Endothelial cell of umbilical vein (primary cell): ENCODE results near the gene SH3PXD2B.

ENCODE experiments used
- EZH2 ChIP-seq: IDR thresholded peaks from 2 replicates; pipeline ENCODE4 v1.6.1; 2012; ENCODE audit warnings: borderline replicate concordance, low read depth, mild to moderate bottlenecking, moderate library complexity, low read length, inconsistent platforms; ENCODE audit not compliant: severe bottlenecking
- JUN ChIP-seq: IDR thresholded peaks from 2 replicates; pipeline ENCODE4 v1.6.1; 2011; ENCODE audit warnings: borderline replicate concordance, low read depth; ENCODE audit not compliant: insufficient read length, insufficient read depth
- MYC ChIP-seq: IDR thresholded peaks from one replicate; pipeline ENCODE4 v1.6.1; 2011; ENCODE audit warnings: mild to moderate bottlenecking, low read depth, low read length
- POLR2A ChIP-seq: IDR thresholded peaks from 2 replicates; pipeline ENCODE4 v1.6.1; 2012; ENCODE audit warnings: low read depth, mild to moderate bottlenecking, control low read depth, low read length
- POLR2AphosphoS5 ChIP-seq: IDR thresholded peaks from 2 replicates; pipeline ENCODE4 v1.6.1; 2012; ENCODE audit warnings: low read depth, mild to moderate bottlenecking, control low read depth, low read length, moderate library complexity; ENCODE audit not compliant: insufficient read depth
- TF ChIP-seq, protein P1 (sequence below): IDR thresholded peaks from 2 replicates; pipeline ENCODE4 v1.6.1; 2011; ENCODE audit not compliant: insufficient read depth, insufficient read length
- TF ChIP-seq, protein P2 (sequence below), 2 donors: IDR thresholded peaks; 1 replicate in 1 of 2; 2 replicates in 1 of 2; pipeline ENCODE4 v1.5.1; 2011; ENCODE audit warnings: low read length in 2 of 2, mild to moderate bottlenecking in 2 of 2, moderate library complexity in 2 of 2, control low read depth in 1 of 2, inconsistent platforms in 1 of 2, low read depth in 1 of 2; ENCODE audit not compliant: insufficient read depth in 1 of 2; ENCODE audit errors: extremely low read depth in 1 of 2

- TF ChIP-seq JUN: no peak
- TF ChIP-seq, protein P1, sequence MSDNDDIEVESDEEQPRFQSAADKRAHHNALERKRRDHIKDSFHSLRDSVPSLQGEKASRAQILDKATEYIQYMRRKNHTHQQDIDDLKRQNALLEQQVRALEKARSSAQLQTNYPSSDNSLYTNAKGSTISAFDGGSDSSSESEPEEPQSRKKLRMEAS: no peak
- TF ChIP-seq, protein P2, sequence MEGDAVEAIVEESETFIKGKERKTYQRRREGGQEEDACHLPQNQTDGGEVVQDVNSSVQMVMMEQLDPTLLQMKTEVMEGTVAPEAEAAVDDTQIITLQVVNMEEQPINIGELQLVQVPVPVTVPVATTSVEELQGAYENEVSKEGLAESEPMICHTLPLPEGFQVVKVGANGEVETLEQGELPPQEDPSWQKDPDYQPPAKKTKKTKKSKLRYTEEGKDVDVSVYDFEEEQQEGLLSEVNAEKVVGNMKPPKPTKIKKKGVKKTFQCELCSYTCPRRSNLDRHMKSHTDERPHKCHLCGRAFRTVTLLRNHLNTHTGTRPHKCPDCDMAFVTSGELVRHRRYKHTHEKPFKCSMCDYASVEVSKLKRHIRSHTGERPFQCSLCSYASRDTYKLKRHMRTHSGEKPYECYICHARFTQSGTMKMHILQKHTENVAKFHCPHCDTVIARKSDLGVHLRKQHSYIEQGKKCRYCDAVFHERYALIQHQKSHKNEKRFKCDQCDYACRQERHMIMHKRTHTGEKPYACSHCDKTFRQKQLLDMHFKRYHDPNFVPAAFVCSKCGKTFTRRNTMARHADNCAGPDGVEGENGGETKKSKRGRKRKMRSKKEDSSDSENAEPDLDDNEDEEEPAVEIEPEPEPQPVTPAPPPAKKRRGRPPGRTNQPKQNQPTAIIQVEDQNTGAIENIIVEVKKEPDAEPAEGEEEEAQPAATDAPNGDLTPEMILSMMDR (IDR thresholded peaks at IDR 0.05; ENCODE audit: extremely low read depth in 1 of 2, insufficient read depth in 1 of 2, low read depth in 1 of 2, low read length in 2 of 2): no peak
- no peak for TF ChIP-seq POLR2A
- no peak for TF ChIP-seq POLR2AphosphoS5
- no peak for TF ChIP-seq EZH2
- no peak for TF ChIP-seq MYC
These were observed 97.8 kb downstream of the SH3PXD2B start for GRCh38 chr5:172356527-172356926.
